HepG2 (cell line): ENCODE results near the gene ABCB6. TPM values are rescaled to one million over a fixed set of nuclear protein-coding genes. Genes with fewer than 3 reads are reported as not detected.

ENCODE experiments used
- ATF7-NPFF ChIP-seq: sonication (generic); formaldehyde crosslinking; IDR thresholded peaks from 2 replicates; pipeline ENCODE4 v1.8.1; 2023; ENCODE audit warnings: mild to moderate bottlenecking, low read depth, missing genetic modification reagents, moderate library complexity
- CERS6 ChIP-seq: sonication (generic); formaldehyde crosslinking; IDR thresholded peaks from 2 replicates; pipeline ENCODE4 v1.5.0; 2020; ENCODE audit warnings: missing genetic modification reagents
- HDAC1 ChIP-seq: sonication (generic); formaldehyde crosslinking; IDR thresholded peaks from 2 replicates; pipeline ENCODE4 v1.5.1; 2020; ENCODE audit warnings: mild to moderate bottlenecking, missing genetic modification reagents
- HNF1B ChIP-seq: sonication (generic); formaldehyde crosslinking; IDR thresholded peaks from 2 replicates; pipeline ENCODE4 v1.5.1; 2020; ENCODE audit warnings: mild to moderate bottlenecking, moderate library complexity, missing genetic modification reagents
- HOXA3 ChIP-seq: sonication (generic); formaldehyde crosslinking; IDR thresholded peaks from 2 replicates; pipeline ENCODE4 v1.5.0; 2020; ENCODE audit warnings: missing genetic modification reagents
- MXD4 ChIP-seq: IDR thresholded peaks from 2 replicates; pipeline ENCODE4 v1.6.1; 2016; ENCODE audit warnings: mild to moderate bottlenecking, missing biosample characterization, missing genetic modification reagents
- NFIC ChIP-seq: IDR thresholded peaks from 2 replicates; pipeline ENCODE4 v1.6.1; 2012; ENCODE audit warnings: mild to moderate bottlenecking, low read length, inconsistent platforms
- PHB2 ChIP-seq: fragments of 450-650 bp; IDR thresholded peaks from 2 replicates; pipeline ENCODE4 v1.6.1; 2018; ENCODE audit not compliant: partially characterized antibody
- PHF20 ChIP-seq: sonication (generic); formaldehyde crosslinking; IDR thresholded peaks from 2 replicates; pipeline ENCODE4 v1.5.0; 2020; ENCODE audit warnings: mild to moderate bottlenecking, missing genetic modification reagents
- TARDBP ChIP-seq: sonication (generic); formaldehyde crosslinking; IDR thresholded peaks from 2 replicates; pipeline ENCODE4 v1.8.0; 2022; ENCODE audit warnings: mild to moderate bottlenecking, missing genetic modification reagents
- TBP ChIP-seq: sonication (generic); formaldehyde crosslinking; IDR thresholded peaks from 2 replicates; pipeline ENCODE4 v1.5.0; 2020; ENCODE audit warnings: missing genetic modification reagents
- TFDP1 ChIP-seq: IDR thresholded peaks from 2 replicates; pipeline ENCODE4 v1.6.1; 2016; ENCODE audit warnings: missing compliant biosample characterization, missing genetic modification reagents, borderline replicate concordance
- THAP11 ChIP-seq: IDR thresholded peaks from 2 replicates; pipeline ENCODE4 v1.6.1; 2016; ENCODE audit warnings: missing biosample characterization, missing genetic modification reagents
- YY1 ChIP-seq: IDR thresholded peaks from 2 replicates; pipeline ENCODE4 v1.6.1; 2011; ENCODE audit warnings: low read length, low read depth, moderate library complexity, mild to moderate bottlenecking; ENCODE audit not compliant: insufficient read depth, insufficient replicate concordance
- ZNF121 ChIP-seq: sonication (generic); formaldehyde crosslinking; IDR thresholded peaks from 2 replicates; pipeline ENCODE4 v1.5.0; 2020; ENCODE audit warnings: mild to moderate bottlenecking, missing genetic modification reagents
- ZNF142 ChIP-seq: sonication (generic); formaldehyde crosslinking; IDR thresholded peaks from 2 replicates; pipeline ENCODE4 v1.4.0; 2020; ENCODE audit warnings: missing genetic modification reagents
- ZNF441 ChIP-seq: sonication (generic); formaldehyde crosslinking; IDR thresholded peaks from 2 replicates; pipeline ENCODE4 v1.7.0; 2021; ENCODE audit warnings: missing genetic modification reagents, borderline replicate concordance
- ZNF446 ChIP-seq: sonication (generic); formaldehyde crosslinking; IDR thresholded peaks from 2 replicates; pipeline ENCODE4 v1.5.0; 2020; ENCODE audit warnings: mild to moderate bottlenecking, missing genetic modification reagents
- ZNF556 ChIP-seq: sonication (generic); formaldehyde crosslinking; IDR thresholded peaks from 2 replicates; pipeline ENCODE4 v1.4.0; 2020; ENCODE audit warnings: mild to moderate bottlenecking, missing genetic modification reagents, borderline replicate concordance
- ZNF576 ChIP-seq: sonication (generic); formaldehyde crosslinking; IDR thresholded peaks from 2 replicates; pipeline ENCODE4 v1.4.0; 2020; ENCODE audit warnings: mild to moderate bottlenecking, missing genetic modification reagents
- ZNF850 ChIP-seq: sonication (generic); formaldehyde crosslinking; conservative IDR thresholded peaks from 2 replicates; pipeline ENCODE4 v1.9.0; 2021; ENCODE audit warnings: mild to moderate bottlenecking, missing genetic modification reagents
- polyA plus RNA-seq, 8 experiments: library from polyadenylated mRNA; depleted of rRNA in 3 of 8; stranded (reverse) in 7 of 8; unstranded in 1 of 8; fragments of >200 nt; fragmentation: Illumina TruSeq in 4 of 8; extraction: Trizol in 4 of 8; gene quantifications; 2 replicates each; pipeline versions ENCODE4 v1.2.1 to v1.2.3, GENCODE V29; 2011 to 2016; ENCODE audit warnings: low read depth in 4 of 8, missing spikeins in 1 of 8, mixed read lengths in 1 of 8; ENCODE audit not compliant: insufficient read depth in 1 of 8
- total RNA-seq, 5 experiments: library from RNA; depleted of rRNA; stranded (reverse); fragments of >200 nt; fragmentation: Illumina TruSeq; extraction: Trizol; gene quantifications; 2 replicates each; pipeline ENCODE4 v1.2.3, GENCODE V29; 2016; ENCODE audit warnings: low read depth in 1 of 5

The ABCB6 gene
- total and polyA plus RNA-seq, 2 of the 13 experiments (the other 11 are each of a cell fraction or from before 2014, with no cell fraction given), result 91.1 to 137 TPM

- no peak for TF ChIP-seq YY1
- TF ChIP-seq THAP11 (CRISPR knock-in tag), result no peak; the same call in none of the 2 replicates
- TF ChIP-seq ZNF121, result no peak; the same call in 1 of the 2 replicates
- no peak for TF ChIP-seq TBP (CRISPR knock-in tag)
- no peak for TF ChIP-seq HDAC1 (CRISPR knock-in tag)
- TF ChIP-seq ZNF576 (CRISPR knock-in tag), result no peak
- TF ChIP-seq HNF1B (CRISPR knock-in tag), result peak; percentile 62; the same call in 1 of the 2 replicates
- TF ChIP-seq PHF20 (CRISPR knock-in tag), result no peak
- no peak for TF ChIP-seq ZNF446 (CRISPR knock-in tag)
- TF ChIP-seq ZNF142 (CRISPR knock-in tag), result no peak
- no peak for TF ChIP-seq CERS6 (CRISPR knock-in tag)
- TF ChIP-seq PHB2, result no peak
- no peak for TF ChIP-seq ZNF441 (CRISPR knock-in tag)
- no peak for TF ChIP-seq MXD4 (CRISPR knock-in tag)
- TF ChIP-seq ATF7-NPFF (CRISPR knock-in tag), result no peak
- no peak for TF ChIP-seq ZNF850
- TF ChIP-seq NFIC, result no peak
- TF ChIP-seq TFDP1 (CRISPR knock-in tag), result no peak
- no peak; the same call in 1 of the 2 replicates for TF ChIP-seq HOXA3
- TF ChIP-seq TARDBP (CRISPR knock-in tag), result no peak
- no peak for TF ChIP-seq ZNF556 (CRISPR knock-in tag)
These were observed 11.4 kb downstream of the ABCB6 start (continued) for GRCh38 chr2:219207134-219207883.
